Measurements from ENCODE around the gene CNEP1R1.

Gene CNEP1R1

GRCh38 chr16:50065624-50066481 lies 40.8 kb downstream of the CNEP1R1 start, which contains the start of gene HEATR3:
Gene HEATR3 (plus strand): TSS chr16:50065970. CDS start chr16:50066132, 162 bp downstream.
- DNase-seq: peak; percentile 30

GRCh38 chr16:50066482-50067289 lies 41.7 kb downstream of the CNEP1R1 start:
- no peak for DNase-seq

- DNase-seq: peak; percentile 17
These were observed 42.3 kb downstream of the CNEP1R1 start for GRCh38 chr16:50067290-50067853.

GRCh38 chr16:50068550-50068949 lies 43.5 kb downstream of the CNEP1R1 start:
- DNase-seq: no peak

GRCh38 chr16:50069060-50069459 lies 44.0 kb downstream of the CNEP1R1 start:
- no peak for DNase-seq

DNA sequence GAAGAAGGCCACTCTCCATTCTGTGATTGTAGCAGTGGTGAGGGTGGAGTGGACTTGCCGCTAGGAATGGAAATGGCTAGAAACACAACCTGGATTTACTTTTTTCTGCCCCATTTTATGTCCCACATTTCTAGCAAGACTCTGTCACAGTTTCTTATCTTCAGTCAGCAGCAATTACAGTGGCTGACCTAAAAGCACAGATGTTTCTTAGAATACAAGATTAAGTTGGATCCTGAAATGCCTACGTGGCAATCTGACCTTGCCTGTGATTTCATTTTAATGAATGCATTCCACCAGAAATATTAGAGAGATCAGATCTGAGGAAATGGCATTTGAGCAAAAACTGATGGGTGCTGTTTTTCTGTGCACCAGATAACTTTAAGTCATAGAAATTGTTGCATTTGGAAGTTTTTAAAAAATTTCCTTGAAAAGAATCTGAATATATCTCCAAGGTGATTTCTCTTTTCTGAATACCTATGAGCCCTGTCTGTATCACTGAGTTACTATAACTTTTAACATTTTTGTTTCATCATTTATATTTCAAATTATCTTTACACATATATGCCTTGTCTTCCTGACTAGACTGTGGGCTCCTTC lies 46.1 kb downstream of the CNEP1R1 start:
- DNase-seq: no peak

GRCh38 chr16:50072730-50073129 lies 47.7 kb downstream of the CNEP1R1 start:
- DNase-seq: no peak

DNA sequence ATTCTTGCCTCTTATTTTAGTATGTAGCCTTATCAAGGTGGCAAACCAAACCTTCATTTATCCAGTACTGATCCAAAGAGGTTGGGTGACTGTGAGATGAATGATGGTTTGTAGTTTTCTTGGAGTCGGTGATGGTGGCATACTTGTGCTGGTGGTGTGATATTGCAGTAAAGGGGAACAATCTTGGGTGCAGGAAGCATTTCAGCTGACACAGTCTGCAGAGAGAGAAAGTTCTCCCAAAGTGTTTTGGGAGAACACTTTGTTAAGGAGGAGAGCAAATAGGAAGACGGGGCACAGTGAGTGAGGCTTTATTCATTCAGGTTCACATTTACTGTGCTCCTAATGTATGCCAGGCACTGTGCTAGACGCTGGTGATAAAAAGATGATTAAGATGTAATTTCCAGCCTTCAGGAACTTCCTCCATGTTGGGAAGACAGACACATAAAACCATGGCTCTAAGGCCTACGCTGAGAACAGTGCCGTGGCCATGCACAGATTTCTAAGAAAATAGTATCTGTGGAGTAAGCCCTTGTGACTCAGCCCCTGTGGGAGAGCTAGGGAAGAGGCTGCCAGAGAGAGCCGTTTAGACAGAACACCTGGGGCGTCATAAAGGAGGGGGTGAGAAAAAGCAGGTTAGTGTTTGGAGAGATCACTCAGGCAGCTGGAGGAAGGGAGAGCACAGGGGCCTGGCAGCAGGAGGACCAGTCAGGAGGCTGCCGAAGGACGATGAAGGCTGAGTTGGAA lies 54.5 kb downstream of the CNEP1R1 start:
- no peak for DNase-seq

DNA sequence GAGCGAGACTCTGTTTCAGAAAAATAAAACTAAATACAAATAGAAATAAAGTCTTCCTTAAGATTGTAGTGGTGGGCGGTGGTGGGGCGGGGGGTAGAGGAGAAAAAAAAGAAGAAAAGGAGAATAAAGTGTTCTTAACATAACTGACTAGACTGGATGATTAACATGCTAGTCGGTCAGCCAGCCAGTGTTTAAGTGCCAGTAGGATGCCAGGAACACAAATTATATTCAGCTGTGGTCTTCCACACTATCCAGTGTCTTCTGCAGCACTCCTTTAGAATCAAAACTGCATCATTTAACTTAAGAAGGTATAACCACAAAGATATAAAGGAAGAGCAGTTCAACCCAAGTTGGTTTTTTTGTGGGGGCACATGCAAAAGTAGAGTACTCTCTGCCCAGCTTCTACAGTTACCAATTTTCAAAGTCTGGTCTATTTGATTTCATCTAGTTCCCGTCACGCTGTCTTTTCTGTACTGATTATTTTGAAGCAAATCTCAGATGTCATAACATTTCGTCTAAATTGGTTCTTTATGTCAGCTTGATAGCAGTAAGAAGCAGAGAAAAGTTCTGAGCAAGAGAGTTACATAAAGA lies 56.5 kb downstream of the CNEP1R1 start:
- no peak for DNase-seq

DNA sequence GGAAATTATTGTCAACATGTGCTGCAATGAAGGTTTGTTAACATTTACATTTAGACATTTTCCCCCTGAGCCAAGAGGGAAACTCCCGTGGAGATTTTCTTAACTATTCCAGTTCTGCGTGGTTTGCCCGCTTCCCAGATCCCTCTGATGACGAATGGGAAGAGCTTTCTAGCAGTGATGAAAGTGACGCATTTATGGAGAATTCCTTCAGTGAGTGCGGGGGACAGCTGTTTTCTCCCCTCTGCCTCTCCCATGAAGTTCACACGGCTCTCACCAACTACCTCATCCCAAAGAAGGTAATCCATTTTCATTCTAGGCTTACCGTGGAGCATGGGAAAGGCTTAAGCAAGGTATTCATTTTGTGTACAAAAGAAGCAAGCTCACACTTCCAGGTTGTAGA lies 59.0 kb downstream of the CNEP1R1 start:
- no peak for DNase-seq

DNA sequence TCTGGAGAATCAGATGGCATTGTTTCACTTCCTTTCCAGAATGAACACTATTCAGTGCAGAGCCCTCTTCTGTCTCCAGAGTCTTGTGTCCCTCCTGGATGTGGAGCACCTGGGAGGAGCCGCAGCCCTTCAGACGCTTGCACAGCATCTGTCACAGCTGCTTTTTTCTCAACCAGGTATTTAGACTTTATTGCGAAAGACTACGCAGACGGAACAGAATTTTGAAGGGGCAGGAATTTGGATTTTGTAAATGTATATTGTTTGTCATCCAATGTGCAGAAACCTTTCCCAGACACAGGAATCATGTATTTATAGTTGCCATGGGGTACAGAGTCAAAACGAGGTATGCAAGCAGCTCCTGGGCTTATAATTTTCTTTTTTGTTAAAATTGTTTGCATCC lies 61.2 kb downstream of the CNEP1R1 start:
- no peak for DNase-seq
